Measurements from ENCODE around the gene RAPGEF4. TPM values are rescaled to one million over a fixed set of nuclear protein-coding genes. Genes with fewer than 3 reads are reported as not detected.

RAPGEF4 gene
- total RNA-seq, 6 experiments from 2014 or later: 9.5 to 18.4 (median 14.7) TPM

DNA sequence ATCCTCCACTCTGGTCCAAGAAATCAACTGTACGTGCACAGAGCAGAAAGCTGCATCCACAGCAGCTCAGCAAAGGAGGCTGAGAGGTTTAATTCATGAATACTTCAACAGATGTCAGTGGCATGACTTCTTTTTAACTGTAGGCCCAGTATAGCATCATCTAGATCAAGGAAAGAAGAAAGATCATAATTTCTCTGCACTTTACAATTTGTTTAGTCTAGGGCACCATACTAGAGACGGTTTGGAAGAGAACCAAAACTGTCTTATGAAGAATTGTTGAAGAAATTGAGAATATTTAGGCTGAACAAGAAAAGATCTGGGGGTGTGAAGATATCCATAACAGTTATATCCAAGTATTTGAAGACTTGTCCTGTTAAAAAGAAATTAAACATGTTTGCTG lies 309.5 kb downstream of the RAPGEF4 start:
- 80% methylated on average over 2 of the region's 2 CpGs for WGBS (ENCODE audit: insufficient coverage, low coverage, low lambda C conversion rate, missing lambda C conversion rate)
- H3K4me3 ChIP-seq: no peak overlapping the region
- TF ChIP-seq, protein P1, sequence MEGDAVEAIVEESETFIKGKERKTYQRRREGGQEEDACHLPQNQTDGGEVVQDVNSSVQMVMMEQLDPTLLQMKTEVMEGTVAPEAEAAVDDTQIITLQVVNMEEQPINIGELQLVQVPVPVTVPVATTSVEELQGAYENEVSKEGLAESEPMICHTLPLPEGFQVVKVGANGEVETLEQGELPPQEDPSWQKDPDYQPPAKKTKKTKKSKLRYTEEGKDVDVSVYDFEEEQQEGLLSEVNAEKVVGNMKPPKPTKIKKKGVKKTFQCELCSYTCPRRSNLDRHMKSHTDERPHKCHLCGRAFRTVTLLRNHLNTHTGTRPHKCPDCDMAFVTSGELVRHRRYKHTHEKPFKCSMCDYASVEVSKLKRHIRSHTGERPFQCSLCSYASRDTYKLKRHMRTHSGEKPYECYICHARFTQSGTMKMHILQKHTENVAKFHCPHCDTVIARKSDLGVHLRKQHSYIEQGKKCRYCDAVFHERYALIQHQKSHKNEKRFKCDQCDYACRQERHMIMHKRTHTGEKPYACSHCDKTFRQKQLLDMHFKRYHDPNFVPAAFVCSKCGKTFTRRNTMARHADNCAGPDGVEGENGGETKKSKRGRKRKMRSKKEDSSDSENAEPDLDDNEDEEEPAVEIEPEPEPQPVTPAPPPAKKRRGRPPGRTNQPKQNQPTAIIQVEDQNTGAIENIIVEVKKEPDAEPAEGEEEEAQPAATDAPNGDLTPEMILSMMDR (IDR thresholded peaks at IDR 0.05): no peak
- no peak for TF ChIP-seq POLR2A (IDR thresholded peaks at IDR 0.05)
- intact Hi-C loops (cut with DNase I): no loop called here
- peaks cover 0 to 28% (median 9%) of the 10 kb centered on the region in 4 donors for H3K4me1 ChIP-seq
- no peak for DNase-seq
- H3K27me3 ChIP-seq: no peaks in the 10 kb centered on the region
- peak overlapping the region; percentile 11 to 80 (median 70) for H3K27ac ChIP-seq
- ATAC-seq: no peak
- H3K9me3 ChIP-seq: no peaks in the 10 kb centered on the region
- no peaks in the 10 kb centered on the region for H3K36me3 ChIP-seq

DNA sequence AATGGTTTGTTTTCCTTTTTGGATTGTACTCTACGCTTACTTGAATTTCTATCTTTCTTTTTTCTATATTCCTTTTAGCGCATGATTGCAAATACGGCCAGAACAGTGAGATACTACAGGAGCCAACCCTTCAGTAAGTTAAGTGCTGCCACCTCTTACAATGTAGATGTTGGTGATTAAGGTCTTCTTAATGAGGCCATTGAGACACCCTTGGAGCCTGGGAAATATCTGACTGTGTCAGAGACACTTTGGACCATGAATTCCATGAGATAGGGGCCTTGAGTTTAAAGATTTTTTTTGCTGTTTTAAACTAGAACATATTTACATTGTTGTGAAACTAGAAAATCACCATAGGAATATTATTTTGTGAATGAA lies 312.9 kb downstream of the RAPGEF4 start:
- 88% methylated on average over 3 of the region's 3 CpGs for WGBS (ENCODE audit: insufficient coverage, low coverage, low lambda C conversion rate, missing lambda C conversion rate)
- Histone ChIP-seq H3K9me3 (no peaks in the 10 kb centered on the region), H3K4me3 (no peak overlapping the region), H3K27me3 (no peaks in the 10 kb centered on the region), H3K36me3 (no peaks in the 10 kb centered on the region), H3K27ac (peak overlapping the region; percentile 76 to 87 (median 77)), H3K4me1 (peaks cover 0 to 25% (median 12%) of the 10 kb centered on the region in 4 donors)
- DNase-seq (no peak), ATAC-seq (peak; percentile 8 to 29 (median 19))
- TF ChIP-seq, protein P1 (IDR thresholded peaks at IDR 0.05): no peak
- TF ChIP-seq POLR2A (IDR thresholded peaks at IDR 0.05): no peak
- intact Hi-C loops (cut with DNase I): no loop called here

DNA sequence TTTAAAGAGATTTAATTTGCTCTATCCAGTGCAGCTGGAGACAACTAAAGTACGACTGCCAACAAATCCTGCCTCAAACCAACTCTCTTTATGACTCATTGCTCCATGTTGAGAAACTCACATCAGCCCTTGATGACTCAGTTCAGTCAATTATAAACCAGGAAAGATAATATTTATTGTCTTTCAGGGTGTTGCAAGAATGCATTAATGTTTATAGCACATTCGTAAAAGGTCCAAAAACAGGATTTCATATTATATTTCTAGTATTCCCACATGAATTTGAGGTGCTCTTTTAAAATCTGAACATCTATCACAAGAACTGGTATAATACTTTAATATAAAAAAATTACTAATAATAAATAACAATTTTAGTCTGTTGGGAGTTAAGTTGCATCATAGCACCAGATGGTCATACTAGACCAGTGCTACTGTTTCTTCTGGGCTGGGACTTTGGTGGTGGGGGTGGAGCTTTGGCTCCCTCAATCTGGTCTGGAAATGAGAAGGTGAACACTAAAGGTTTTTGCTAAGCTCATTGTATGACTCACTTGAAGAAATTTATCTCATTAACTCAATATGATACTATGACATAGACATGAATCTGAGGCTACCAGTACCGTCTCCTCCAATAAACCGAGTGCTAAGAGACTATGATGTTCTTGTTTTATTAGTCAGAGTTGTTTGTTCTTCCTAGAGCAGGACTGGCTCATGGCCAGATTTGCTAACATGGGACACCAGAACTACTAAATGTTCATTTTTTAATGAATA lies 313.4 kb downstream of the RAPGEF4 start:
- Histone ChIP-seq H3K27ac (peak overlapping the region; percentile 76 to 87 (median 77)), H3K9me3 (no peaks in the 10 kb centered on the region), H3K27me3 (no peaks in the 10 kb centered on the region), H3K36me3 (no peaks in the 10 kb centered on the region), H3K4me1 (peaks cover 0 to 26% (median 11%) of the 10 kb centered on the region in 4 donors), H3K4me3 (peak overlapping the region in 1 of 3 donors; percentile 0)
- WGBS (ENCODE audit: insufficient coverage, low coverage, low lambda C conversion rate, missing lambda C conversion rate): 13% methylated on average over 4 of the region's 4 CpGs
- peak; percentile 9 for TF ChIP-seq POLR2A (IDR thresholded peaks at IDR 0.05)
- TF ChIP-seq, protein P1 (IDR thresholded peaks at IDR 0.05): no peak
- DNase-seq: peak; percentile 63 to 80 (median 76)
- intact Hi-C loops (cut with DNase I): no loop called here
- peak; percentile 83 to 92 (median 86) for ATAC-seq

DNA sequence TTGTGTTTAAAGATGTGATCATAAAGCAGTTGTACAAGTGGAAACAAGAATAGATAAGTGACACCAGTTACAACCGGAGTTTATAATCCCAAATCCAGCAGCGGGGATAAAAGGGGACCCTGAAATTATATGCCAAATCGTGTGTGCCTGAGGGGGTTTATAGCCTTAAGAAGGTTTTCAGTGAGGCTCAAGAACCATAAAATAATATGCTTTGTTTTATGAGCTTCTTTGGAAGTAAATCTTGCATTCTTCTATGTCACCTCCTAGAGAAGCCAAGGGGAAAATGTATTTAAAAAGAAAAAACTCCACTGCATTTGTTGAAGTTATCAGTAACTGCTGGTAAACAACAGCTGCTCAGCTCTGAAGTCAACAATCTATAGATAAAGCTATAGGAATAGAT lies 314.2 kb downstream of the RAPGEF4 start:
- peaks cover 0 to 26% (median 11%) of the 10 kb centered on the region in 4 donors for H3K4me1 ChIP-seq
- no peaks in the 10 kb centered on the region for H3K36me3 ChIP-seq
- H3K9me3 ChIP-seq: no peaks in the 10 kb centered on the region
- H3K27me3 ChIP-seq: no peaks in the 10 kb centered on the region
- H3K4me3 ChIP-seq: no peak overlapping the region
- 93% methylated on average over 3 of the region's 3 CpGs for WGBS (ENCODE audit: insufficient coverage, low coverage, low lambda C conversion rate, missing lambda C conversion rate)
- intact Hi-C loops (cut with DNase I): no loop called here
- no peak for TF ChIP-seq POLR2A (IDR thresholded peaks at IDR 0.05)
- TF ChIP-seq, protein P1 (IDR thresholded peaks at IDR 0.05): no peak
- ATAC-seq (no peak), DNase-seq (no peak)
- peak overlapping the region; percentile 76 to 87 (median 77) for H3K27ac ChIP-seq
